AG09309 (cell line): ENCODE data around the gene FMO3.

Experiments used
- DNase-seq: peaks from one replicate; pipeline ENCODE4 v3.0.0-alpha.2; 2010; ENCODE audit warnings: low read depth
- H3K4me3 ChIP-seq: 2 replicates; pipeline ENCODE4 v1.5.1; 2011; ENCODE audit warnings: mild to moderate bottlenecking, low read depth, low read length, moderate library complexity; ENCODE audit not compliant: control insufficient read depth
- CTCF ChIP-seq: IDR thresholded peaks from 2 replicates; pipeline ENCODE4 v1.5.1; 2011; ENCODE audit warnings: mild to moderate bottlenecking, low read depth, low read length, inconsistent platforms; ENCODE audit not compliant: insufficient read depth, control insufficient read depth; ENCODE audit errors: missing control alignments

Gene FMO3

GRCh38 chr1:171090604-171091003 is at the start of gene FMO3:
Gene FMO3 (plus strand): TSS chr1:171090905. CDS start chr1:171092659, 1,754 bp downstream.
- no peak for TF ChIP-seq CTCF
- DNase-seq = no peak
- H3K4me3 ChIP-seq = no peak within 1 kb of the TSS

GRCh38 chr1:171048014-171048413 is 42.7 kb upstream of the FMO3 start:
- DNase-seq = no peak
- no peak for TF ChIP-seq CTCF
- no peak overlapping the region for H3K4me3 ChIP-seq

GRCh38 chr1:171052977-171053376 is 37.7 kb upstream of the FMO3 start:
- no peak overlapping the region for H3K4me3 ChIP-seq
- DNase-seq = no peak
- no peak for TF ChIP-seq CTCF

- no peak for DNase-seq
- TF ChIP-seq CTCF = no peak
- no peak overlapping the region for H3K4me3 ChIP-seq
Observed at GRCh38 chr1:171055966-171056643, 34.6 kb upstream of the FMO3 start.

GRCh38 chr1:171061425-171062143 is 29.1 kb upstream of the FMO3 start:
- no peak for DNase-seq
- no peak for TF ChIP-seq CTCF
- H3K4me3 ChIP-seq = no peak overlapping the region

GRCh38 chr1:171062902-171063301 is 27.8 kb upstream of the FMO3 start:
- TF ChIP-seq CTCF = no peak
- no peak for DNase-seq
- H3K4me3 ChIP-seq = no peak overlapping the region
